Renal pelvis (tissue), 4 donors: ENCODE results near the gene FOXB1. TPM values are rescaled to one million over a fixed set of nuclear protein-coding genes. Genes with fewer than 3 reads are reported as not detected.

Source experiments
- DNase-seq: peaks from one replicate; pipeline ENCODE4 v3.0.0-alpha.2; 2013
- polyA plus RNA-seq, 3 donors: library from polyadenylated mRNA; unstranded; fragments of 120-200 nt; gene quantifications; one replicate each; pipeline ENCODE4 v1.2.1, GENCODE V29; 2013; ENCODE audit not compliant: insufficient read length in 3 of 3

The FOXB1 gene
- polyA plus RNA-seq, 3 donors, result 0.08 to 0.20 TPM; not detected in 1

GRCh38 chr15:59998950-59999611 is 5.0 kb upstream of the FOXB1 start:
- DNase-seq, result no peak

- DNase-seq, result no peak
Measured at GRCh38 chr15:59999612-60000112, 4.4 kb upstream of the FOXB1 start.

- no peak for DNase-seq
Measured at GRCh38 chr15:60000113-60000823, 3.8 kb upstream of the FOXB1 start.

GRCh38 chr15:60000824-60001609 is 3.1 kb upstream of the FOXB1 start:
- no peak for DNase-seq

- no peak for DNase-seq
Measured at GRCh38 chr15:60001610-60002527, 2.2 kb upstream of the FOXB1 start.

GRCh38 chr15:60002528-60003218 is 1.4 kb upstream of the FOXB1 start:
- DNase-seq, result no peak

GRCh38 chr15:60003243-60004008 is 685 bp upstream of the FOXB1 start:
- DNase-seq, result no peak

- DNase-seq, result no peak
Measured at GRCh38 chr15:60004846-60005351, 788 bp downstream of the FOXB1 start.

- DNase-seq, result no peak
Measured at GRCh38 chr15:60005352-60006202, 1.5 kb downstream of the FOXB1 start.

GRCh38 chr15:60006203-60006862 is 2.2 kb downstream of the FOXB1 start:
- no peak for DNase-seq

- no peak for DNase-seq
Measured at GRCh38 chr15:60006873-60007272, 2.8 kb downstream of the FOXB1 start.

GRCh38 chr15:60009124-60009960 is 5.2 kb downstream of the FOXB1 start:
- no peak for DNase-seq

- no peak for DNase-seq
Measured at GRCh38 chr15:60009980-60010732, 6.0 kb downstream of the FOXB1 start.

- DNase-seq, result no peak
Measured at GRCh38 chr15:60010858-60011257, 6.7 kb downstream of the FOXB1 start.

GRCh38 chr15:60012695-60013094 is 8.6 kb downstream of the FOXB1 start:
- DNase-seq, result no peak
